ENCODE data around the gene AGRN. TPM values are rescaled to one million over a fixed set of nuclear protein-coding genes. Genes with fewer than 3 reads are reported as not detected.

The AGRN gene
- total RNA-seq, 1 donor from 2014 or later, result 135 TPM

DNA sequence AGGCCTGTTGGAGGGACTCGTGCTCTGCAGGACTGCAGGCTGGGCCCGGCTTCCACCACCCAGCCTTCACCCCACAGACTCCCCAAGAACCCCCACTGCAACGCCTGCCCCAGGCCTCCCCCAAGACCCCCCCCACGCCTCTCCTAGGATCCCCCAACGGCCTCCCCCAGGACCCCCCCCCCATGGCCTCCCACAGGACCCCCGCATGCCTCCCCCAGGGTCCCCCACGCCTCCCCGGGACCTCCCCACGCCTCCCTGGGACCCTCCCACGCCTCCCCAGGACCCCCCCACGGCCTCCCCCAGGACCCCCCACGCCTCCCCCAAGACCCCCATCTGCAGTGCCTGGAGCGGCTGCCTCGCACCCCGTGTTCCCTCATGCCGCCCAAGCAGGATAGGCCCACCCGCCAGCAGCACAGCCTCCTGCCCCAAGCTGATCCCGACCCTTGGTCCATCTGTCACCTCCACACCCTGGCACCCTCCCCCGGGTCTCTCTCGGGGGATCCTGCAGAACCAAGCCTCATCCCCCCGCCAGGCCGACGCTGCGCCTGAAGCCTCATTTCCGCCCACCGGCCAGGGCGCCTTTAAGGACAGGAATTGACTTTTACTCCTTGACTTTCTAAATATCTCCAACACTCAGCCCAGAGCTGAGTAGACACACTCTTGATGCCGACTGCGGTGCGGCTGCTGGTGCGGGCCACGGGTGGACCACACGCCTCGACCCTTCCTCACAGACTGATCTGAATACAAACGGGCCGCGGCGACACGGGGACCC lies 68.3 kb downstream of the AGRN start:
- DNase-seq (peak; percentile 43), ATAC-seq (no peak)
- Histone ChIP-seq H3K36me3 (no peaks in the 10 kb centered on the region), H3K27me3 (no peaks in the 10 kb centered on the region), H3K4me1 (no peaks in the 10 kb centered on the region), H3K4me3 (no peak overlapping the region), H3K27ac (no peak overlapping the region), H3K9me3 (no peaks in the 10 kb centered on the region)
- TF ChIP-seq, protein P1, sequence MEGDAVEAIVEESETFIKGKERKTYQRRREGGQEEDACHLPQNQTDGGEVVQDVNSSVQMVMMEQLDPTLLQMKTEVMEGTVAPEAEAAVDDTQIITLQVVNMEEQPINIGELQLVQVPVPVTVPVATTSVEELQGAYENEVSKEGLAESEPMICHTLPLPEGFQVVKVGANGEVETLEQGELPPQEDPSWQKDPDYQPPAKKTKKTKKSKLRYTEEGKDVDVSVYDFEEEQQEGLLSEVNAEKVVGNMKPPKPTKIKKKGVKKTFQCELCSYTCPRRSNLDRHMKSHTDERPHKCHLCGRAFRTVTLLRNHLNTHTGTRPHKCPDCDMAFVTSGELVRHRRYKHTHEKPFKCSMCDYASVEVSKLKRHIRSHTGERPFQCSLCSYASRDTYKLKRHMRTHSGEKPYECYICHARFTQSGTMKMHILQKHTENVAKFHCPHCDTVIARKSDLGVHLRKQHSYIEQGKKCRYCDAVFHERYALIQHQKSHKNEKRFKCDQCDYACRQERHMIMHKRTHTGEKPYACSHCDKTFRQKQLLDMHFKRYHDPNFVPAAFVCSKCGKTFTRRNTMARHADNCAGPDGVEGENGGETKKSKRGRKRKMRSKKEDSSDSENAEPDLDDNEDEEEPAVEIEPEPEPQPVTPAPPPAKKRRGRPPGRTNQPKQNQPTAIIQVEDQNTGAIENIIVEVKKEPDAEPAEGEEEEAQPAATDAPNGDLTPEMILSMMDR (IDR thresholded peaks at IDR 0.05), result no peak
- intact Hi-C loops (cut with DNase I), result no loop called here

DNA sequence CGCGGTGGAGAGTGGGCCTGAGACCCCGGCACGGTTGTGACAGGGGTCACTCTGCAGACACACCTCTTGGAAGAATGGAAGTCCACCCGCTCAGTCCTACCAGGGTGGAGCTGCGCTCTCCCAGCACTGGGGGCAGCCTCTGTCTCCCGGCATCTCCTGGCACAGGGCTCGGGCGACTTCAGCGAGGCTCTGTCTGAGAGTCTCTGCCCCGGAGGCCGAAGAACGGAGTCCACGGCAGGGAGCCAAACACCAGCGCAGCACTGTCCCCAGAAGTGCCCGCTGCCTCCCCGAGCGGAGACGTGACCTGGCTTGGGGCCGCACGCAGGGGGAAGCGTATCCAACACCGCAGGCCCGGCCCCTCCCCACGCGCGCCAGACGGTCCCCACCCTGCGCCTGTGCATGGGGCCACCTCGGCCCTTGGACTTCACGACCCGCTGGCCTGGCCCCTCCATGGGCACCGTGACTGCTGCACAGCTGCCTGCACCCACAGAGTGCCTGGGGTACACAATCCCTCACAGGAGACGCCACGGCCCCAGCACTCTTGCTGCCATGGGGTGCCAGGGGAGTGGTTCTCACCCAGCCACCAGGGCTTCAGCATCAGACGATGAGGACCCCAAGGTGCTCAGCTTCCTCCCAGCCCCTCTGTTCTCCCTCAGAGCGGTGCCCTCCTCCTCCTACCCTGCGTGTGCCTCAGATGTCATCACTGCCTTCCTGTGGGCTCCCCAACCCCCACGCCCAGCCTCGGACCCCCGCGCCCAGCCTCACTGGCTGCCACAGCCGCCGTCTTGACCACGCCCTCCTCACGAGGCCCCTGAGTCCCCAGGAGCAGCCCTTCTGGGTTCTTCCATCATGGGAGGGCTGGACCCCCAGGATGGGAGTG lies 69.1 kb downstream of the AGRN start:
- Histone ChIP-seq H3K27ac (no peak overlapping the region), H3K36me3 (no peaks in the 10 kb centered on the region), H3K27me3 (no peaks in the 10 kb centered on the region), H3K4me1 (no peaks in the 10 kb centered on the region), H3K9me3 (no peaks in the 10 kb centered on the region), H3K4me3 (no peak overlapping the region)
- ATAC-seq (no peak), DNase-seq (peak; percentile 62)
- intact Hi-C loops (cut with DNase I), result no loop called here
- TF ChIP-seq, protein P1 (IDR thresholded peaks at IDR 0.05), result no peak

DNA sequence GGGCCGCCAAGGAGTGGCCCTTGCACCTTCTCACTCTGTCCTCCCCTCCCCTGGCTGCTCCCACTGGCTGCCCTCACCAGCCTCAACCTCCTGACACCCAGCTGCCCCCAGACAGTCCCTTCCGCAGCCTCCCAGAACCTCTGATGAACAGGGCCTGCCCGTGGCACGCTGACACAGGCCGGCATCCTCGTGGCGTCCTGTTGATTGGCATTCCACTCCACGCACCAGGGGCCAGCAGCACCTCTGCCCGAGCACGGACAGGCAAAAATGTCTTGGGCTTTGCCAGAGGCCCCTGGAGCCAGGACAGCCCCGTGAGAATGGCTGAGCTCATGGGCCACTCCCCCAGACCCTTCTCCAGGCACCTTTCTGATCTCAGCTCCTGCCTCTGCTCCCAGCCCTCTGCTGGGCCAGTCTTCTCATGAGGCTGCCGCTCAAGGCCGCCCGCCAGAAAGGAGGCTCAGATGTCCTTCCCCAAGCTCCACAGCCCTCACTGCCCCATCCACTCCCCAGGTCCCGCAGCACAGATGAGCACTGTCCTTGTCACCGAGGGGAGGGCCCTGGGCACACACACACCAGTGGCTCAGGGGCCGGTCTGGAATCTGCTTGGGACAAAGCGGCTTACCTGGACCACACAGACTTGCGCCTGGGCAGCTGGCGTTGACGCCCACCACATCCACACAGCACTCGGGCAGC lies 70.0 kb downstream of the AGRN start:
- intact Hi-C loops (cut with DNase I), result no loop called here
- no peaks in the 10 kb centered on the region for H3K27me3 ChIP-seq
- H3K4me3 ChIP-seq, result no peak overlapping the region
- H3K36me3 ChIP-seq, result no peaks in the 10 kb centered on the region
- ATAC-seq (no peak), DNase-seq (peak; percentile 57)
- no peak overlapping the region for H3K27ac ChIP-seq
- H3K9me3 ChIP-seq, result no peaks in the 10 kb centered on the region
- no peaks in the 10 kb centered on the region for H3K4me1 ChIP-seq
- TF ChIP-seq, protein P1 (IDR thresholded peaks at IDR 0.05), result no peak

DNA sequence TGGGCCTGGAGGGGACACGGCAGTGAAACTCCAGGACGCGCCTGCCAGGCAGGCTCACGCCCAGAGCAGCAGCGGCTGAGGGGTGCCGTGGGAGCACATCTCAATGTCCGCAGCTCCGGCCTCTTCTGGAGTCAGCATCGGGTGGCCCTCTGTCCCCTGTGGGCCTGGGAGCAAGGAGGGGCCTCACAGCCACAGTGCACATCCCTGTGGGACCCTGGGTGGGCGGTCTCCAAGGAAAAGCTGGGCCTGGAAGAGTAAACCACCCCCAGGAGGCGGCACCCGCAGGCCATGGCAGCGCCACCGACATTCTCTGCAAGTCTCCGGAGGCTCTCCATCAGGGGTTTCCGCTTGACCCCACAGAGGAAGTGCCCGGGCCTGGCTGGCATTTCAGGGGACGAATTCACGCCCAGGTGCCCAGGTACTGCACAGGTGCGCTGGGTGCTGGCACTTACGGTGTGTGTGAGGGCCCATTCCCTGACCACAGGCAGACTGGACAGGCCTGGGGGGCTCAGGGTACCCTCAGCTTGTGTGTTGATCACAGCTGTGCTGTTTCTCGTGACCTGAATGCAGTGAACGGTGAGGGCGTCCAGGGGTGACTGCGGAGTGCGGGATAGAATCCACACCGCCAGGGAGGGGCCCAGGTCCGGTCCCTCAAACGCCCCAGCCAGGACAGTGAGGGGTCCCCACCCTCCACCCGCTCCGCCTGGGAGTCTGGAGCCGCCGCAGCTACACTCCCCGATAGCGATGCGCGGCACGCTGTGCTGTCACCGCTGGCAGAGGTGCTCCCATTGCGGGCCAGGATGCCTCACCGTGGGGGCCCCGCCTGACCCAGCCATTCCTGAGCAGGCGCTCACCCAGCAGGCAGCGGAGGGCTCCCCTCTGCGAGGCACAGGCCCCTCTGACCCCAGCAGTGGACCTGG lies 70.8 kb downstream of the AGRN start:
- Histone ChIP-seq H3K9me3 (no peaks in the 10 kb centered on the region), H3K4me1 (no peaks in the 10 kb centered on the region), H3K36me3 (no peaks in the 10 kb centered on the region), H3K4me3 (no peak overlapping the region), H3K27ac (no peak overlapping the region), H3K27me3 (no peaks in the 10 kb centered on the region)
- ATAC-seq, result no peak
- peak; percentile 59 for DNase-seq
- intact Hi-C loops (cut with DNase I), result no loop called here
- TF ChIP-seq, protein P1 (IDR thresholded peaks at IDR 0.05), result no peak

Data from upper lobe of right lung (tissue), 1 donor.